HG03520 (cell line): ENCODE measurements around the gene SLFN5.
"Not testable (repeated sequence)": the region's sequence is repeated elsewhere in the genome, so short reads cannot be mapped to it uniquely, and the experiment has no call there.

Experiments
- ATAC-seq: cut with Tn5 transposase; IDR thresholded peaks from one replicate; pipeline ENCODE4 v1.9.1; 2021; ENCODE audit warnings: mild to moderate bottlenecking, moderate library complexity; ENCODE audit not compliant: unreplicated experiment

SLFN5 gene

GRCh38 chr17:35241520-35241919 is 1.4 kb upstream of the SLFN5 start:
- no peak for ATAC-seq

GRCh38 chr17:35242158-35242804 is 591 bp upstream of the SLFN5 start:
- ATAC-seq, result peak; percentile 55

- ATAC-seq, result no peak
These were observed 879 bp downstream of the SLFN5 start for GRCh38 chr17:35243561-35244340.

GRCh38 chr17:35244341-35245195 is 1.7 kb downstream of the SLFN5 start:
- peak; percentile 46 for ATAC-seq

- ATAC-seq, result no peak
These were observed 2.3 kb downstream of the SLFN5 start for GRCh38 chr17:35245196-35245486.

DNA sequence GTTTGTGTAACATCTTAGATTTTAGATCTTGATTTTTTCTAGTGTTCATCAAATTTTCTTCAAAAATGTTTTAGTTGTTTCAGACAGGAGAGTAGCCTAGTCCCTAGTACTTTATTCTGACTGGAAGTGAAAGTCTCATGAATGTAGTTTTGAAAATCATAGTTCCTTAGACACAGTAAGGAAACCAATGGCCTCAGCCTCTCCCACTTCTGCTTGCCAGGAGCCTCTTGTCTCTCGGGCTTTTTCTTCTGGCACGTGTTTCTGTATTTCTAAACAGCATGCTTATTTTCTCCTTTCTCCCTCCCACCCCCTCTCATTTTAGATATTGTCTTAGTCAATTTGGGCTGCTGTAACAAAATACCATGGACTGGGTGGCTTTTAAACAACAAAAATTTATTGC is 9.8 kb downstream of the SLFN5 start:
- no peak for ATAC-seq

GRCh38 chr17:35254107-35254773 is 11.4 kb downstream of the SLFN5 start:
- no peak for ATAC-seq

GRCh38 chr17:35255316-35255715 is 12.4 kb downstream of the SLFN5 start:
- ATAC-seq, result no peak

DNA sequence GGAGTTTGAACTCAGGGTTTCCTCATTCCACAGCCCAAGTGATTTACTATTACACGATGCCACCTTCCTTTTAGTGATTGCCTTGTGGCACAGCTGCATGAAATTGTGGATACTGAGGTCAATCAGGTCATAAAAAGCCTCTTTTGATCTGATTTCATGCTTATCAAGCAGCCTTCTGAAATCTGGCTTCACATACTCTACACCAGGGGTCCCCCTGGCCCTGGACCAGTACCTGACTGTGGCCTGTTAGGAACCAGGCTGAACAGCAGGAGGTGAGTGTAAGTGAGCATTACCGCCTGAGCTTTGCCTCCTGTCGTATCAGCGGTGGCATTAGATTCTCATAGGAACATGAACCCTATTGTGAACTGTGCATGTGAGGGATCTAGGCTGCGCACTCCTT is 13.8 kb downstream of the SLFN5 start:
- no peak for ATAC-seq

DNA sequence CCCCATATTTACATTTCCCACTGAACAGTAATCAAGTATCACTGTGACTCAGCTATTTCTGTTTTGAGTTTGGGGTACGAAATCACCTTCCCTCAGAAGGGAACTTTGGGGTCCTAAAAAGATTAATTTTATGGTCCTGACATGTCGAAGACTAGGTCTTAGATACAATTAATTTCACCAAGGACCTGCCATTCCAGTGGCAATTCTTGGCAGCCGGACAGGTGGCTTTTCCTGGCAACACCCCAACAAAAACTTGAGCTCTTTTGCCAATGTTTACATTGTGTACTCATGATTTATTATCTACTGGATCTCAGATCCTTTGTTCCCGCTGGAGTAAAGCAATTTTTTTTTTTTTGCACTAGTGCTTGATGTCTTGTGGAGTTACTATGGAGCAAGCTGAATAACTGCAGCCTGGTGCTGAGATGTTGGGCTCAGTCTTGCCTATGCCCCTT is 14.4 kb downstream of the SLFN5 start:
- ATAC-seq, result no peak

GRCh38 chr17:35259001-35259400 is 16.1 kb downstream of the SLFN5 start:
- ATAC-seq, result no peak

DNA sequence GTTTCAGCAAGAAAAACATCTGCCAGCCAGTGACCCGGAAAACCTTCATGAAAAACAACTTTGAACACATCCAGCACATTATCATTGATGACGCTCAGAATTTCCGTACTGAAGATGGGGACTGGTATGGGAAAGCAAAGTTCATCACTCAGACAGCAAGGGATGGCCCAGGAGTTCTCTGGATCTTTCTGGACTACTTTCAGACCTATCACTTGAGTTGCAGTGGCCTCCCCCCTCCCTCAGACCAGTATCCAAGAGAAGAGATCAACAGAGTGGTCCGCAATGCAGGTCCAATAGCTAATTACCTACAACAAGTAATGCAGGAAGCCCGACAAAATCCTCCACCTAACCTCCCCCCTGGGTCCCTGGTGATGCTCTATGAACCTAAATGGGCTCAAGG is 22.2 kb downstream of the SLFN5 start:
- ATAC-seq, result no peak

DNA sequence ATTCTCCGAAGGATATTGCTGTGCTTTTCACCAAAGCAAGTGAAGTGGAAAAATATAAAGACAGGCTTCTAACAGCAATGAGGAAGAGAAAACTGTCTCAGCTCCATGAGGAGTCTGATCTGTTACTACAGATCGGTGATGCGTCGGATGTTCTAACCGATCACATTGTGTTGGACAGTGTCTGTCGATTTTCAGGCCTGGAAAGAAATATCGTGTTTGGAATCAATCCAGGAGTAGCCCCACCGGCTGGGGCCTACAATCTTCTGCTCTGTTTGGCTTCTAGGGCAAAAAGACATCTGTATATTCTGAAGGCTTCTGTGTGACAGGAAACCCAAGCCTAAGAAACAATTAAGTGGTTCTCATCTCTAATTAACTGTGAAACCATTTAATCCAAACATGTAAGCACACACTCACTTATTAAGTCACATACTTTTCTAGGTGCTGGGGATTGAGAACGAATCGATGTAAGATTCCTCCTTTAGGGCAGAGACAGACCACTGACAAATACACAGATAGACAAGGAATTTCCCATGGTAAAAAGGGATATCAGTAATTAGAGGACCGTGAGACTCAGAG is 22.8 kb downstream of the SLFN5 start:
- no peak for ATAC-seq

DNA sequence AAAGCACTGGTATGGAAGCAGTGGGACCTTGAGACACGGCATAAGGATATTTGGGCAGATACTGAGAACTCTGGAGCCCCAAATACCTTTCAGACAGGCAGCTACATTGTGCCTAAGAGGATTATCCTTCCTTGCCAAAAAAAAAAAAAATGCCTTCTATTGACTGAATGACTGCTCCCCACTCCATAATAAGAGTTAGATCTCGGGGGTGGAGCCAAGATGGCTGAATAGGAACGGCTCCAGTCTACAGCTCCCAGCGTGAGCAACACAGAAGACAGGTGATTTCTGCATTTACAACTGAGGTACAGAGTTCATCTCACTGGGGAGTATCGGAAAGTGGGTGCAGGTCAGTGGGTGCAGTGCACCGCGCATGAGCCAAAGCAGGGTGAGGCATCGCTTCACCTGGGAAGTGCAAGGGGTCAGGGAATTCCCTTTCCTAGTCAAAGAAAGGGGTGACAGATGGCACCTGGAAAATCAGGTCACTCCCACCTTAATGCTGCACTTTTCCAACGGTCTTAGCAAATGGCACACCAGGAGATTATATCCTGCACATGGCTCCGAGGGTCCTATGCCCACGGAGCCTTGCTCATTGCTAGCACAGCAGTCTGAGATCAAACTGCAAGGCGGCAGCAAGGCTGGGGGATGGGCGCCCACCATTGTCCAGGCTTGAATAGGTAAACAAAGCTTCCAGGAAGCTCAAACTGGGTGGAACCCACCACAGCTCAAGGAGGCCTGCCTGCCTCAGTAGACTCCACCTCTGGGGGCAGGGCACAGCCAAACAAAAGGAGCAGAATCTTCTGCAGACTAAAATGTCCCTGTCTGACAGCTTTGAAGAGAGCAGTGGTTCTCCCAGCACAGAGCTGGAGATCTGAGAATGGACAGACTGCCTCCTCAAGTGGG is 31.5 kb downstream of the SLFN5 start:
- ATAC-seq, result not testable (repeated sequence)

DNA sequence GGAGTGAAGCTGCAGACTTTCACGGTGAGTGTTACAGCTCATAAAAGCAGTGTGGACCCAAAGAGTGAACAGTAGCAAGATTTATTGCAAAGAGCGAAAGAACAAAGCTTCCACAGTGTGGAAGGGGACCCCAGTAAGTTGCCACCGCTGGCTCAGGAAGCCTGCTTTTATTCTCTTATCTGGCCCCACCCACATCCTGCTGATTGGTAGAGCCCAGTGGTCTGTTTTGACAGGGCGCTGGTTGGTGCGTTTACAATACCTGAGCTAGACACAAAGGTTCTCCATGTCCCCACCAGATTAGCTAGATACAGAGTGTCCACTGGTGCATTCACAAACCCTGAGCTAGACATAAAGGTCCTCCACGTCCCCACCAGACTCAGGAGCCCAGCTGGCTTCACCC is 35.6 kb downstream of the SLFN5 start:
- not testable (repeated sequence) for ATAC-seq

DNA sequence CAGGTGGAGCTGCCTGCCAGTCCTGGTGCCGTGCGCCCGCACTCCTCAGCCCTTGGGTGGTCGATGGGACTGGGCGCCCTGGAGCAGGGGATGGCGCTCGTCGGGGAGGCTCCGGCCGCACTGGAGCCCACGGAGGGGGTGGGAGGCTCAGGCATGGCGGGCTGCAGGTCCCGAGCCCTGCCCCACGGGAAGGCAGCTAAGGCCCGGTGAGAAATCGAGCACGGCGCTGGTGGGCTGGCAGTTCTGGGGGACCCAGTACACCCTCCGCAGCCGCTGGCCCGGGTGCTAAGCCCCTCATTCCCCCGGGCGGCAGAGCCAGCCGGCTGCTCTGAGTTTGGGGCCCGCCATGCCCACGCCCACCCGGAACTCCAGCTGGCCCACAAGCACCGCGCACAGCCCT is 36.0 kb downstream of the SLFN5 start:
- not testable (repeated sequence) for ATAC-seq

DNA sequence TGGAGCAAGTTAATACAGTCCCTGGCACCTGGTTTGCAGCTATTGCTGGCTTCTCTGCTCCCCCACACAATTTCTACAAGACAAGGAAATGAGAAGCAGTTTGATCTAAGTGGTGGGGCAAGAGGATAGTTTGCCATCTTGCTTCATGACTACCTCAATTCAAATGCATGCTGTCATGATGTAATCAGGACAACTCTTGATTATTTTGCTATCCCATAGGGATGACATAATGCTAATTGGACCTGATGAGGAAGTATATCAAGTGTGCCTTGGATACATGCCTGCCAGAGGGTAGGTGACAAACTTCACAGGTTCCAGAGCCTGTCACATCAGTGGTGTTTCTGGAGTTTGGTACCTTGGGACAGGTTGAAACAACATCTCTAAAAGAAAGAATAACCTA is 40.9 kb downstream of the SLFN5 start:
- ATAC-seq, result no peak

DNA sequence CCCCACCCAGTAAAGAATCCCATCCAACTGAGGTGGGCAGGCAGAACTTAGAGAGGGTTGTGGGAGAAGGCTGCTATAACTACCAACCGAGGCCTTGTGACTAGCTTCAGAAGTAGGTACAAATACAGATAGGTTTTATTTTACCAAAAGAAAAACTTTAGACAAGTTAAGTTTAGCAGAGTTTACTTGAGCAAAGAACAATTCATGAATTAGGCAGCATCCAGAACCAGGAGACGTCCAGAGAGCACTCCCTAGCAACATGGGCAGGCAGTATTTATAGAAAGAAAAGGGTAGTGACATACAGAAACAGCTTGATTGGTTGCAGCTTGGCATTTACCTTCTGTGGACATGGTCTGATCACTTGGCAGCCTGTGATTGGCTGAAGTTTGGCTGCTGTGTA is 42.1 kb downstream of the SLFN5 start:
- ATAC-seq, result no peak

- no peak for ATAC-seq
These were observed 43.4 kb downstream of the SLFN5 start for GRCh38 chr17:35286120-35286781.
